H9 (cell line): Measurements from ENCODE around the gene CELF1. TPM values are rescaled to one million over a fixed set of nuclear protein-coding genes. Genes with fewer than 3 reads are reported as not detected.

ENCODE experiments used
- DNase-seq: peaks from one replicate; pipeline ENCODE4 v3.0.0-alpha.2; 2017
- H2AFZ ChIP-seq: one replicate; pipeline ENCODE4 v1.6.1; 2013; ENCODE audit warnings: mild to moderate bottlenecking, low read length, control low read depth, moderate library complexity
- H2AK5ac ChIP-seq: 2 replicates; pipeline ENCODE4 v1.6.1; 2013; ENCODE audit warnings: low read length, control low read depth, mixed read lengths; ENCODE audit not compliant: insufficient read length
- H2BK120ac ChIP-seq: one replicate; pipeline ENCODE4 v1.6.1; 2013; ENCODE audit warnings: low read depth, mild to moderate bottlenecking, low read length, control low read depth, inconsistent platforms; ENCODE audit not compliant: poor library complexity, severe bottlenecking
- H2BK12ac ChIP-seq: 2 replicates; pipeline ENCODE4 v1.6.1; 2013; ENCODE audit warnings: low read length, control low read depth, mixed read lengths, low read depth; ENCODE audit not compliant: insufficient read length
- H2BK15ac ChIP-seq: 2 replicates; pipeline ENCODE4 v1.6.1; 2013; ENCODE audit warnings: low read depth, low read length, control low read depth
- H2BK20ac ChIP-seq: one replicate; pipeline ENCODE4 v1.6.1; 2013; ENCODE audit warnings: low read depth, mild to moderate bottlenecking, low read length, control low read depth, inconsistent platforms; ENCODE audit not compliant: poor library complexity, severe bottlenecking
- H2BK5ac ChIP-seq: 2 replicates; pipeline ENCODE4 v1.6.1; 2013; ENCODE audit warnings: low read length, control low read depth, mixed read lengths; ENCODE audit not compliant: insufficient read length
- H3K14ac ChIP-seq: 2 replicates; pipeline ENCODE4 v1.6.1; 2013; ENCODE audit warnings: low read length, control low read depth; ENCODE audit not compliant: insufficient read depth
- H3K18ac ChIP-seq: 2 replicates; pipeline ENCODE4 v1.6.1; 2013; ENCODE audit warnings: low read depth, mild to moderate bottlenecking, mixed read lengths, low read length, control low read depth; ENCODE audit not compliant: insufficient read length
- H3K23ac ChIP-seq: 2 replicates; pipeline ENCODE4 v1.6.1; 2013; ENCODE audit warnings: low read length, control low read depth, mixed read lengths, low read depth; ENCODE audit not compliant: insufficient read length
- H3K23me2 ChIP-seq: 2 replicates; pipeline ENCODE4 v1.6.1; 2013; ENCODE audit warnings: low read depth, mild to moderate bottlenecking, mixed read lengths, low read length, control low read depth; ENCODE audit not compliant: insufficient read length, poor library complexity, severe bottlenecking
- H3K27ac ChIP-seq: 2 replicates; pipeline ENCODE4 v1.5.1; 2013; ENCODE audit warnings: low read length, control low read depth, mixed read lengths, low read depth; ENCODE audit not compliant: insufficient read length
- H3K27me3 ChIP-seq: 2 replicates; pipeline ENCODE4 v1.6.1; 2013; ENCODE audit warnings: low read length, control low read depth, inconsistent platforms; ENCODE audit not compliant: insufficient read depth
- H3K4ac ChIP-seq: 2 replicates; pipeline ENCODE4 v1.6.1; 2013; ENCODE audit warnings: low read depth, mild to moderate bottlenecking, control low read depth, inconsistent platforms, low read length, moderate library complexity
- H3K4me1 ChIP-seq: 2 replicates; pipeline ENCODE4 v1.6.1; 2013; ENCODE audit warnings: low read length, control low read depth, inconsistent platforms; ENCODE audit not compliant: insufficient read depth
- H3K4me2 ChIP-seq: 2 replicates; pipeline ENCODE4 v1.6.1; 2013; ENCODE audit warnings: low read length, control low read depth, mixed read lengths; ENCODE audit not compliant: insufficient read length, insufficient read depth
- H3K56ac ChIP-seq: 2 replicates; pipeline ENCODE4 v1.6.1; 2013; ENCODE audit warnings: low read depth, mild to moderate bottlenecking, mixed read lengths, low read length, control low read depth; ENCODE audit not compliant: insufficient read length
- H3K79me1 ChIP-seq: 2 replicates; pipeline ENCODE4 v1.6.1; 2013; ENCODE audit warnings: low read depth, mild to moderate bottlenecking, moderate library complexity, low read length, control low read depth, inconsistent platforms; ENCODE audit not compliant: insufficient read depth, poor library complexity, severe bottlenecking
- H3K79me2 ChIP-seq: 2 replicates; pipeline ENCODE4 v1.6.1; 2013; ENCODE audit warnings: low read length, control low read depth, inconsistent platforms; ENCODE audit not compliant: insufficient read depth
- H3K9ac ChIP-seq: 2 replicates; pipeline ENCODE4 v1.6.1; 2013; ENCODE audit warnings: low read length, control low read depth, mixed read lengths; ENCODE audit not compliant: insufficient read length; ENCODE audit errors: extremely low read depth
- H3K9me3 ChIP-seq: one replicate; pipeline ENCODE4 v1.6.1; 2013; ENCODE audit warnings: low read depth, low read length, inconsistent platforms; ENCODE audit not compliant: control insufficient read depth
- H3T11ph ChIP-seq: one replicate; pipeline ENCODE4 v1.6.1; 2013; ENCODE audit warnings: mild to moderate bottlenecking, low read length, control low read depth, inconsistent platforms
- H4K20me1 ChIP-seq: one replicate; pipeline ENCODE4 v1.6.1; 2013; ENCODE audit not compliant: control insufficient read depth, insufficient read length, insufficient read depth
- H4K5ac ChIP-seq: 2 replicates; pipeline ENCODE4 v1.6.1; 2013; ENCODE audit warnings: low read depth, mild to moderate bottlenecking, mixed read lengths, low read length, control low read depth; ENCODE audit not compliant: insufficient read length
- H4K8ac ChIP-seq: replicated peaks from 2 replicates; pipeline ENCODE4 v1.6.1; 2013; ENCODE audit warnings: low read length, control low read depth, mixed read lengths, low read depth; ENCODE audit not compliant: insufficient read length
- H4K91ac ChIP-seq: 2 replicates; pipeline ENCODE4 v1.6.1; 2013; ENCODE audit warnings: low read depth, mild to moderate bottlenecking, moderate library complexity, mixed read lengths, low read length, control low read depth; ENCODE audit not compliant: insufficient read length
- H3K27ac Mint-ChIP-seq, 3 experiments: 2 replicates in 2 of 3; 3 replicates in 1 of 3; pipeline ENCODE4 v1.8.0; 2020 to 2021; ENCODE audit warnings: mixed read lengths in 3 of 3, mild to moderate bottlenecking in 1 of 3, moderate library complexity in 1 of 3
- H3K27me3 Mint-ChIP-seq: 2 replicates; pipeline ENCODE4 v1.8.0; 2021; ENCODE audit warnings: low read depth, mild to moderate bottlenecking, moderate library complexity, mixed read lengths
- H3K36me3 Mint-ChIP-seq, 3 experiments: 2 replicates in 2 of 3; 3 replicates in 1 of 3; pipeline ENCODE4 v1.8.0; 2020 to 2021; ENCODE audit warnings: low read depth in 3 of 3, mixed read lengths in 3 of 3; ENCODE audit not compliant: insufficient read depth in 1 of 3
- H3K4me1 Mint-ChIP-seq, 2 experiments: 2 replicates each; pipeline ENCODE4 v1.8.0; 2020; ENCODE audit warnings: mixed read lengths in 2 of 2
- H3K4me3 Mint-ChIP-seq, 2 experiments: 2 replicates in 1 of 2; 3 replicates in 1 of 2; pipeline ENCODE4 v1.8.0; 2020 to 2021; ENCODE audit warnings: mild to moderate bottlenecking in 2 of 2, mixed read lengths in 2 of 2, moderate library complexity in 1 of 2
- H3K9me3 Mint-ChIP-seq, 2 experiments: 2 replicates in 1 of 2; 3 replicates in 1 of 2; pipeline ENCODE4 v1.8.0; 2020; ENCODE audit warnings: mild to moderate bottlenecking in 2 of 2, mixed read lengths in 2 of 2, moderate library complexity in 1 of 2
- WGBS: extraction: QIAGEN DNeasy Blood & Tissue Kit; methylation state at CpG from one replicate; pipeline ENCODE4 v1.1.7; 2013; ENCODE audit warnings: missing lambda C conversion rate, low lambda C conversion rate, mixed read lengths; ENCODE audit not compliant: insufficient read length; ENCODE audit errors: extremely low coverage; 5-methylcytosine and 5-hydroxymethylcytosine counted together
- total RNA-seq: library from RNA; stranded (reverse); gene quantifications from 2 replicates; pipeline ENCODE4 v1.2.1, GENCODE V29; 2021
- TF ChIP-seq, protein P1 (sequence below): fragments of 200-600 bp; sonication (generic); conservative IDR thresholded peaks from 3 replicates; pipeline ENCODE4 v1.8.0; 2021; ENCODE audit warnings: antibody characterized with exemption, mild to moderate bottlenecking

Gene CELF1
- total RNA-seq, 1 experiment from 2014 or later = 211 TPM

DNA sequence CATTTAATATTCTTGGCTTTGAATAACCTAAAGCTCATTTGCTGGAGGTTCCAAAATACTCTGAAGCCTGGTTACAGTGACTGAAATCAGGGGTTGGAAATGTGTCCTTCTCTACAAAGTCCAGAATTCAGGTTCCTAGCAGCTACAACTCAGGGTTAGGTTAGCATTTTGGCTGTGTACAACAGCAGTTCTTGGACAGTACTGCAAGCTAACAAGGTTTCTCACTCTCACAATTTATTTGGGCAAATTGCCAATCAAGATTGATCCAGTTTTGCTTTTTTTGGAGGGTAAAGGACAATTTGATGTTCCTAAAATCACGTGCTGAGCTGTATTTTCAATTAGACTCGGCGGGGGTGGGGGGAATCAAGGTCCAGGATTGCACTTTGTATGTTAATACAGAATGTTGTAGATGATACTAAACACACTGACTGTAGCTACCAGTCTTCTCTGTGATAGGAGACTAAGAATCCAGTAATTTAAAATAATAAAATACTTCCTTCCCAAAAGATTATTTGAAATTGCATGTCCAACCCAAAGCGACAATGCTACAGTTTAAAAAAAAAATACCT lies 54.3 kb downstream of the CELF1 start:
- Histone ChIP-seq H3K14ac (no peak overlapping the region), H2BK20ac (no peak overlapping the region), H3K18ac (no peak overlapping the region), H3K27me3 (no peaks in the 10 kb centered on the region), H3K4me1 (peaks cover 3% of the 10 kb centered on the region; the same call in 1 of the 2 replicates), H3T11ph (no peak overlapping the region), H3K9me3 (no peaks in the 10 kb centered on the region), H3K79me2 (peaks cover 19% of the 10 kb centered on the region), H3K56ac (no peak overlapping the region), H2BK15ac (no peak overlapping the region), H2AK5ac (no peak overlapping the region), H2AFZ (no peak overlapping the region), H3K23me2 (no peaks in the 10 kb centered on the region), H2BK120ac (no peak overlapping the region), H4K20me1 (no peaks in the 10 kb centered on the region), H2BK5ac (no peak overlapping the region), H4K8ac (no peak overlapping the region), H2BK12ac (no peak overlapping the region), H4K5ac (no peak overlapping the region), H4K91ac (no peak overlapping the region), H3K4me2 (no peak overlapping the region), H3K9ac (no peak overlapping the region), H3K27ac (no peak overlapping the region), H3K79me1 (peaks cover 10% of the 10 kb centered on the region), H3K23ac (no peak overlapping the region), H3K4ac (no peak overlapping the region)
- Mint-ChIP-seq H3K36me3 (peaks cover 7 to 17% (median 8%) of the 10 kb centered on the region in 3 experiments; a peak in 4 of 7 replicates), H3K27me3 (no peaks in the 10 kb centered on the region), H3K4me1 (peaks cover 22 to 36% of the 10 kb centered on the region in 2 experiments), H3K27ac (no peak overlapping the region; a peak in 1 of 7 replicates), H3K4me3 (no peak overlapping the region), H3K9me3 (no peaks in the 10 kb centered on the region)
- TF ChIP-seq, protein P1, sequence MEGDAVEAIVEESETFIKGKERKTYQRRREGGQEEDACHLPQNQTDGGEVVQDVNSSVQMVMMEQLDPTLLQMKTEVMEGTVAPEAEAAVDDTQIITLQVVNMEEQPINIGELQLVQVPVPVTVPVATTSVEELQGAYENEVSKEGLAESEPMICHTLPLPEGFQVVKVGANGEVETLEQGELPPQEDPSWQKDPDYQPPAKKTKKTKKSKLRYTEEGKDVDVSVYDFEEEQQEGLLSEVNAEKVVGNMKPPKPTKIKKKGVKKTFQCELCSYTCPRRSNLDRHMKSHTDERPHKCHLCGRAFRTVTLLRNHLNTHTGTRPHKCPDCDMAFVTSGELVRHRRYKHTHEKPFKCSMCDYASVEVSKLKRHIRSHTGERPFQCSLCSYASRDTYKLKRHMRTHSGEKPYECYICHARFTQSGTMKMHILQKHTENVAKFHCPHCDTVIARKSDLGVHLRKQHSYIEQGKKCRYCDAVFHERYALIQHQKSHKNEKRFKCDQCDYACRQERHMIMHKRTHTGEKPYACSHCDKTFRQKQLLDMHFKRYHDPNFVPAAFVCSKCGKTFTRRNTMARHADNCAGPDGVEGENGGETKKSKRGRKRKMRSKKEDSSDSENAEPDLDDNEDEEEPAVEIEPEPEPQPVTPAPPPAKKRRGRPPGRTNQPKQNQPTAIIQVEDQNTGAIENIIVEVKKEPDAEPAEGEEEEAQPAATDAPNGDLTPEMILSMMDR = no peak
- no CpG with 5 or more reads among the region's 4 CpGs for WGBS
- DNase-seq = no peak
